Astrocyte (in vitro differentiated cells and primary cell): ENCODE data around the gene PSME1.

ENCODE experiments used
- CTCF ChIP-seq: IDR thresholded peaks from 2 replicates; pipeline ENCODE4 v1.5.1; 2011; ENCODE audit warnings: low read depth, mild to moderate bottlenecking, inconsistent platforms, low read length, moderate library complexity; ENCODE audit not compliant: insufficient read depth
- EZH2 ChIP-seq: IDR thresholded peaks from 2 replicates; pipeline ENCODE4 v1.6.1; 2012; ENCODE audit warnings: mild to moderate bottlenecking, low read length, inconsistent platforms; ENCODE audit not compliant: insufficient read depth

- no peak for TF ChIP-seq CTCF
- no peak for TF ChIP-seq EZH2
Observed at GRCh38 chr14:24145690-24146452, 9.9 kb downstream of the PSME1 start.
